Measurements from ENCODE around the gene TMBIM1.

- TF ChIP-seq CTCF (conservative IDR thresholded peaks at IDR 0.05 in 1 of 2, IDR thresholded peaks at IDR 0.05 in 1 of 2; ENCODE audit: low read depth in 1 of 2, low read length in 2 of 2): no peak
- TF ChIP-seq EZH2 (IDR thresholded peaks at IDR 0.05; ENCODE audit: low read length, missing control alignments): no peak
These were observed 35.5 kb downstream of the TMBIM1 start for GRCh38 chr2:218256612-218257350.

Measured in fibroblast of lung (primary cell).